DOHH2 (cell line): Measurements from ENCODE around the gene BAZ1A.

Experiments used
- H3F3A ChIP-seq: fragments of 200-600 bp; sonication (generic), shearing (Covaris generic); 2 replicates; pipeline ENCODE4 v1.6.0; 2016; ENCODE audit warnings: antibody characterized with exemption, mild to moderate bottlenecking; ENCODE audit not compliant: control insufficient read depth, insufficient read depth
- H3K27ac ChIP-seq: fragments of 200-600 bp; sonication (generic); 2 replicates; pipeline ENCODE4 v1.5.1; 2014; ENCODE audit warnings: low read depth, mild to moderate bottlenecking, low read length, moderate library complexity
- H3K27me3 ChIP-seq: fragments of 200-600 bp; sonication (generic); 2 replicates; pipeline ENCODE4 v1.6.1; 2014; ENCODE audit warnings: mild to moderate bottlenecking, low read length, mixed read lengths; ENCODE audit not compliant: control insufficient read depth
- H3K36me3 ChIP-seq: fragments of 200-600 bp; sonication (generic); 2 replicates; pipeline ENCODE4 v1.6.1; 2014; ENCODE audit warnings: mild to moderate bottlenecking, low read length, moderate library complexity, mixed read lengths; ENCODE audit not compliant: control insufficient read depth
- H3K4me1 ChIP-seq: fragments of 200-600 bp; sonication (generic); 2 replicates; pipeline ENCODE4 v1.6.1; 2014; ENCODE audit warnings: mild to moderate bottlenecking, low read length, mixed read lengths; ENCODE audit not compliant: control insufficient read depth
- H3K4me2 ChIP-seq: fragments of 200-600 bp; sonication (generic); 2 replicates; pipeline ENCODE4 v1.6.0; 2014; ENCODE audit warnings: mild to moderate bottlenecking, low read length, moderate library complexity
- H3K4me3 ChIP-seq: fragments of 200-600 bp; sonication (generic); 2 replicates; pipeline ENCODE4 v1.5.1; 2014; ENCODE audit warnings: mild to moderate bottlenecking, low read length, mixed read lengths
- H3K79me2 ChIP-seq: fragments of 200-600 bp; sonication (generic); 2 replicates; pipeline ENCODE4 v1.6.1; 2014; ENCODE audit warnings: mild to moderate bottlenecking, low read length, mixed read lengths; ENCODE audit not compliant: control insufficient read depth
- H3K9me2 ChIP-seq: fragments of 200-600 bp; sonication (generic); replicated peaks from 2 replicates; pipeline ENCODE4 v1.6.1; 2014; ENCODE audit warnings: mild to moderate bottlenecking, low read length, mixed read lengths; ENCODE audit not compliant: control insufficient read depth
- H3K9me3 ChIP-seq: fragments of 200-600 bp; sonication (generic); 2 replicates; pipeline ENCODE4 v1.6.1; 2014; ENCODE audit warnings: antibody characterized with exemption, low read length, mixed read lengths; ENCODE audit not compliant: control insufficient read depth, insufficient read depth
- H4K20me1 ChIP-seq: fragments of 200-600 bp; sonication (generic); 2 replicates; pipeline ENCODE4 v1.6.0; 2014; ENCODE audit warnings: low read depth, mild to moderate bottlenecking, antibody characterized with exemption, low read length, moderate library complexity; ENCODE audit not compliant: control insufficient read depth, insufficient read depth
- CTCF ChIP-seq: fragments of 200-600 bp; sonication (generic); IDR thresholded peaks from one replicate; pipeline ENCODE4 v1.5.1; 2014; ENCODE audit warnings: antibody characterized with exemption, mild to moderate bottlenecking, low read depth, low read length; ENCODE audit not compliant: poor library complexity, severe bottlenecking
- EZH2phosphoT487 ChIP-seq: fragments of 200-600 bp; sonication (generic); IDR thresholded peaks from 2 replicates; pipeline ENCODE4 v1.6.1; 2017; ENCODE audit warnings: borderline replicate concordance, mild to moderate bottlenecking, antibody characterized with exemption, low read length, moderate library complexity, mixed read lengths

BAZ1A gene

GRCh38 chr14:34906287-34906686 is 31.1 kb upstream of the BAZ1A start:
- no peak overlapping the region for H3K27ac ChIP-seq
- no peaks in the 10 kb centered on the region for H3K4me1 ChIP-seq

GRCh38 chr14:34895277-34895676 is 20.1 kb upstream of the BAZ1A start:
- Histone ChIP-seq H4K20me1 (no peaks in the 10 kb centered on the region), H3K9me3 (no peaks in the 10 kb centered on the region), H3F3A (no peaks in the 10 kb centered on the region), H3K36me3 (no peaks in the 10 kb centered on the region), H3K27me3 (no peaks in the 10 kb centered on the region), H3K4me2 (no peak overlapping the region), H3K27ac (no peak overlapping the region), H3K4me3 (no peak overlapping the region), H3K4me1 (peaks cover 3% of the 10 kb centered on the region; the same call in 1 of the 2 replicates), H3K79me2 (no peaks in the 10 kb centered on the region), H3K9me2 (no peaks in the 10 kb centered on the region)
- no peak for TF ChIP-seq EZH2phosphoT487
- TF ChIP-seq CTCF: no peak

More at GRCh38 chr14:34906287-34906686, 31.1 kb upstream of the BAZ1A start:
- no peaks in the 10 kb centered on the region for H3K79me2 ChIP-seq
- no peak overlapping the region for H3K4me3 ChIP-seq
- no peaks in the 10 kb centered on the region for H3K9me2 ChIP-seq
- H3K9me3 ChIP-seq: no peaks in the 10 kb centered on the region
- H3F3A ChIP-seq: no peaks in the 10 kb centered on the region
- H3K4me2 ChIP-seq: no peak overlapping the region
- no peak for TF ChIP-seq CTCF
- TF ChIP-seq EZH2phosphoT487: no peak
- no peaks in the 10 kb centered on the region for H4K20me1 ChIP-seq
- no peaks in the 10 kb centered on the region for H3K36me3 ChIP-seq
- no peaks in the 10 kb centered on the region for H3K27me3 ChIP-seq

- H3K4me3 ChIP-seq: no peak overlapping the region
- no peaks in the 10 kb centered on the region for H3K9me2 ChIP-seq
- H3K79me2 ChIP-seq: no peaks in the 10 kb centered on the region
- H3K27me3 ChIP-seq: no peaks in the 10 kb centered on the region
- no peaks in the 10 kb centered on the region for H3K36me3 ChIP-seq
- no peaks in the 10 kb centered on the region for H4K20me1 ChIP-seq
- no peaks in the 10 kb centered on the region for H3F3A ChIP-seq
- no peak for TF ChIP-seq CTCF
- no peak for TF ChIP-seq EZH2phosphoT487
- peaks cover 3% of the 10 kb centered on the region; the same call in 1 of the 2 replicates for H3K4me1 ChIP-seq
- no peak overlapping the region for H3K4me2 ChIP-seq
- H3K9me3 ChIP-seq: no peaks in the 10 kb centered on the region
- H3K27ac ChIP-seq: no peak overlapping the region
Measured at GRCh38 chr14:34890937-34891336, 15.8 kb upstream of the BAZ1A start.

GRCh38 chr14:34888186-34888585 is 13.0 kb upstream of the BAZ1A start:
- TF ChIP-seq EZH2phosphoT487 (no peak), CTCF (no peak)
- Histone ChIP-seq H3K9me3 (no peaks in the 10 kb centered on the region), H3K9me2 (no peaks in the 10 kb centered on the region), H3K4me3 (no peak overlapping the region), H3K27ac (no peak overlapping the region), H3K27me3 (no peaks in the 10 kb centered on the region), H3K36me3 (no peaks in the 10 kb centered on the region), H3K4me2 (no peak overlapping the region), H3K79me2 (no peaks in the 10 kb centered on the region), H4K20me1 (no peaks in the 10 kb centered on the region), H3F3A (no peaks in the 10 kb centered on the region), H3K4me1 (peaks cover 3% of the 10 kb centered on the region; the same call in 1 of the 2 replicates)
